HG03354 (cell line): ENCODE data around the gene SYPL2.
A peak's percentile ranks its signal among the peaks of the same experiment; 100 is the strongest.

Experiments
- ATAC-seq: cut with Tn5 transposase; IDR thresholded peaks from one replicate; pipeline ENCODE4 v1.9.1; 2021; ENCODE audit warnings: mild to moderate bottlenecking; ENCODE audit not compliant: unreplicated experiment, poor library complexity, severe bottlenecking

SYPL2 gene

DNA sequence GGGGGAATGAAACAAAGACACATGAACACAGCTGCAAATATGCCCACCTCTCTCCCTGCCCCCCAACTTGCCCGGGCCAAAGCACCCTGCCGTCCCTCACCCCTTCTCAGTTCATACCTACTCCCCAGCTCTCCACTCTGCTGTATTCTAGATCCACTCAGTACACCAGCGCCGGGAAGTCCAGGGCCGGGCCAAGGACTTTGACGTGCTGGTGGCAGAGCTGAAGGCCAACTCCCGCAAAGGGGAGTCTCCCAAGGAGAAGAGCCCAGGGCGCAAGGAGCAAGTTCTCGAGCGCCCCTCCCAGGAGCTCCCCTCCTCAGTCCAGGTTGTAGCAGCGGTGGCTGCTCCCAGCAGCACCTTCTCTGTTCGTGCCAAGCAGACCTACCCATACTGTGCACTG is 22.4 kb downstream of the SYPL2 start:
- no peak for ATAC-seq

DNA sequence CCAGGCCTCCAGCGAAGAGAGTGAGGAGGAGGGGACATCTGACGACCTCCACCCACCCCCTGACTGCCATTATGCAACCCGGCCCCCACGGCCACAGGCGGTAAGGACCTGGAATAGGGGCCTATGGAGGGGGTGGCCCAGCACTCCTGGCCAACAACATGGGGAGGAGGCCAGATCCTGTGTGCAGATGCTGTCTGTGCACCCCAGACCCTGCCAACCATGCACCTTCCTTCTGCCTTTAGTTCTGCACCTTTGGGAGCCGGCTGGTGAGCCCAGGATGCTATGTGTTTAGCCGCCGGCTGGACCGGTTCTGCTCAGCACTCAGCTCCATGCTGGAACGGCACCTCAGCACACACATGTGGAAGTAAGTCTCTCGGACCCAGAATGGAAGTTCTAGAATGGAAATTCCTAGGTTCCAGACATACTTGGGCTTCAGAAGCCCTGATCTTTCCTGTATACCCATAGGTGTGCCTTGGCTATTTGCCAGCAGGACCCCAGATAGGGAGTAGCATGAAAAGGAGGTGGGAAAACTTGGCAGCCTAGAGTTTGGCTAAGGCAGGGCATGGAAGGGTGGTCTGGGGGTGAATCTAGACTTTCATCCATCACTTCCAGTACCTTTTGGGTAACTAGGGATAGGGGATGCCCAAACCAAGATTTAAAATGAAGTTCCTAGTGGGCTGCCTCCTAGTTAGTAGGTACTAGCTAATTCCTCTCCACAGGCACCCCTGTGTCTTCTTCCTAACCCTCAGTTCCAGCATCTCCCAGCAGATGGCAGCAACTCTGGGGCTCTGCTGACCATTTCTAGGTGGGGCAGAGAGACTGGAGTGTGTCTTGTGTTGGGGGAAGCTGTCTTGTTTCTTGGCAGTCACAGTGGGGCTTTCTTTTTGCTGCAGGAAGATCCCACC is 23.9 kb downstream of the SYPL2 start:
- ATAC-seq = peak; percentile 38

DNA sequence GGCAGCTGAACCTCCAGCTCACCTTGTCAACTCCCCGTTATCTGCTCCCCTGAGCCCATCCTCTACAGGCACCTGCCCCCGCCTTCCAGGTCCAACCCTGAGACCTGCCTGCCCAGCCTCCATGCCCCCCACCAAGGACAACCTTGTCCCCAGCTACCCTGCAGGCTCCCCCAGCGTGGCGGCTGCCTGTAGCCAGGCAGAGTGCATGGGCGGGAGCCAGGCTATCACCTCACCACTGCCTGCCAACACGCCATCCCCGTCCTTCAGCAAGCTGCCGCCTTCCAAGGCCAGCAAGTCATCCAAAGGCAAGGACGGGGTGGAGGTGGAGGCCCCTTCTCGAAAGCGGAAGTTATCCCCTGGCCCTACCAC is 24.6 kb downstream of the SYPL2 start:
- ATAC-seq = no peak

DNA sequence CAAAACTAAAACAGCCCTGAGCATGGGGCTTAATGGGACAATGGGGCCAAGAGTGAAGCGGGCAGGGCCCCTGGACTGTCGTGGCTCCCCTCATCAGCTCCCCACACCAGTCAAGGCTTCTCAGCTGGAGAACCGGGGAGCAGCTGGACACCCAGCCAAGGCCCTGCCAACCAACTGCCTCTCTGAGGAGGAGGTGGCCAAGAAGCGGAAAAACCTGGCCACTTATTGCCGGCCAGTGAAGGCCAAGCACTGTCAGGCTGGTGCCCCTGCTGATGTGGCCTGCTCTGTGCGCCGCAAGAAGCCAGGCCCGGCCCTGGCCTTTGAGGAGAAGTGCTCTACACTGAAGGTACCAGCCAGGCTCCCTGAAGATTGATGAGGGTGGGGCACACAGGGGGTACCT is 25.0 kb downstream of the SYPL2 start:
- no peak for ATAC-seq

DNA sequence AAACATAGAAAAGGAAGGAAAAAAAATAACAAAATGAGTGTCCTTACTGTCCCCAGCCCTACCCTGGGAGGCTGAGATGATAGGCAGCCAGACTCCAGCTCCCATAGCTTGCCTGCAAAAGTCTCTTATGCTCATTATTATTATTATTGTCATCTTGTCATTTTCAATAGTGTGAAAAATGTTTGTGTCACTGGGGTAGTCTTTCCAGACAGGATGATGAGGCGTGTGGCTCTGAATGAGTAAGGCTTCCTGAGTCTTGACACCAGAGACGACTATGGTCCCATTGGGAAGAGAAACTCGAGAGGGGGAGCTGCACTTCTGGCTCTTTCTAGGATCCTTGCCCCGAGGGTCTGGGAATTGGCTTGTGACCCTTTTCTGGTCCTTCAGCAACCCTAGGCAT is 26.4 kb downstream of the SYPL2 start:
- no peak for ATAC-seq

DNA sequence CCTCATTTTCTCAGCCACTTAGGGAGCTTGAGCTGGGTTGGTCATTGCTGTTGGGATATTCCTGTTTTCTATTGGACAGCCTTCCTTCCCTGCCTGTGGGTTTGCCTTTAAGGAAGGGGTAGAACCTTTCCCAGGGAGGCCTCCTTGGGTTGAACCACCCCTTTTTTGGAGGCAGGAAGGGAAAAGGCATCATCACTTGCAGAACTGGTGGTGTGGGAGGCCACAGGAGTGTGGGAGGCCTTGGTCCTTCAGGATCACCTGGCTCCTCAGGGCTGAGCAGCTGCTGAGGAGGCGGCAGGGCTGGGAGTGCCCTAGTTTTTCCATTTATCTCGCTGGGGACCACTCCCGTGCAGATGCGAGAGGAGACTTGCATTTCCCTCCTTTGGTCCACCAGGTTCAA is 26.9 kb downstream of the SYPL2 start:
- no peak for ATAC-seq

DNA sequence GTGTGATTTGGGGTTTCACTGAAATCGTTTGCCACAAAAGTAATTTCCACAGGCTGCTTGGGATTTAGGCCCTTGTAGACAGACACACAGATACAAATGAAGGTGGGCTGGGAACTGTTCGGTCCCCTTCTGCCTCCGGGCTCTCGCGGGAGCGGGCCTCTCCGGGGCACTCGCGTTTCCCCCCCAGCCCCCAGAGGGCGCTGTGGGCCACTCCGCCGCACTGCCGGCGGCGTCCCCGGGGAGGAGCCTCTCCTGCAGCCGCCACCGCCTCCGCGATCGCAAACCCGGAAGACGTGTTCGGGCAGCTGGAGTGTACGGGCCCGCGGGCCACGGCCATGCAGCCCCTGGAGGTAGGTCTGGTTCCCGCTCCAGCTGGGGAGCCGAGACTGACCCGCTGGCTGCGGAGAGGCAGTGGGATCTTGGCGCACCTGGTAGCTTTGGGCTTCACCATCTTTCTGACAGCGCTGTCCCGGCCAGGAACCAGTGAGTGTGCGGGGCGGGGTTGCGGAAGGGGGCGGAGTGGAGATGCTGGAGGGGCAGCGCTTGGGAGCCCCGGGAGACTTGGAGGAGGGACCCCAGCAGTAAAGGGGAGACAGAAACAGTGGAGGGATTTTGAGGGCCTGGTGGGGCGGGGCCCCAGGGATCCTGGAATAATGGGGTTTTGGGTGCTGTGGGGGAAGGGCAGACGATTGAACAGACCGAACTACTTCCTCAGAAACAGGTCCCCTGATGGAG is 27.6 kb downstream of the SYPL2 start, which contains the start of gene CYB561D1:
Gene CYB561D1 (plus strand): TSS at position 290 of the 735 bp plus-strand sequence. CDS start 46 bp downstream, at position 336.
- ATAC-seq = peak; percentile 92

DNA sequence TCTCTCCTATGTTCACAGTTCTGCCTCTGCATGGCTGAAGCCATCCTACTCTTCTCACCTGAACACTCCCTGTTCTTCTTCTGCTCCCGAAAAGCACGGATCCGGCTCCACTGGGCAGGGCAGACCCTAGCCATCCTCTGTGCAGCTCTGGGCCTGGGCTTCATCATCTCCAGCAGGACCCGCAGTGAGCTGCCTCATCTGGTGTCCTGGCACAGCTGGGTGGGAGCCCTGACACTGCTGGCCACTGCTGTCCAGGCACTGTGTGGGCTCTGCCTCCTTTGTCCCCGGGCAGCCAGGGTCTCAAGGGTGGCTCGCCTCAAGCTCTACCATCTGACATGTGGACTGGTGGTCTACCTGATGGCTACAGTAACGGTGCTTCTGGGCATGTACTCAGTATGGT is 29.4 kb downstream of the SYPL2 start:
- ATAC-seq = no peak

DNA sequence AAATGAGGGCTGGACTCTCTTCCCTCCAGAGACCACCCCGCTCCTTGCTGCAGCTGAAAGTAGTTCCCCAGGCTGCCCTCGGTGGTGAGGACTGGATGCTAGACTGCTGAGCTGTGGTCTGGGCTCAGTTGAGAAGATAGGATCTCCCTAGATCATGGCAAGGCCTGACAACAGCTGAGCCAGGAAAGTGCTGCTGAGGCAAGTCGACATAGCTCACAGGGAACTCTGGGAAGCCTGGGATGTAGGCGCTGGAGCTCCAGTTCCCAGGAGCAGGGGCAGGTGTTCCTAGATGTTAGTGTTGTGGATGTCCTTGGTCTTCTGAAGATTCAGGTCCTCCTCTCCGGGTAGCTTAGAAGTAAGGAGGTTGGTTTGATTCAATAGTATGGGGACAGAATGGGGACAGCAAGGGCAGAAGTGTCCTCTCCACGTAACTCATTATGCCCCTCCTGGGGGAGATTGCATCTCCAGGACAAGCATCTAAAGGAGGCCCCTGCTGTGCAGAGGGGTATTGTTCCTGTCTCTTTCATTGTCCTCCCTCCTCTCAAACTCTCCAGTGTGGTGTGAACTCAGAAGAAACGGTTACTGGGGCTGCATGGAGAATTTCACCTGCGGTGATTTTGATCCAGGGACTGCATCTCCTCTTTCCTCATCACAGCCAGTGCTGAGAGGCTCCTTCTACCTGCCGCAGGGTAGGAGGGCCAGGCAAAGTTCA is 31.3 kb downstream of the SYPL2 start:
- ATAC-seq = no peak

DNA sequence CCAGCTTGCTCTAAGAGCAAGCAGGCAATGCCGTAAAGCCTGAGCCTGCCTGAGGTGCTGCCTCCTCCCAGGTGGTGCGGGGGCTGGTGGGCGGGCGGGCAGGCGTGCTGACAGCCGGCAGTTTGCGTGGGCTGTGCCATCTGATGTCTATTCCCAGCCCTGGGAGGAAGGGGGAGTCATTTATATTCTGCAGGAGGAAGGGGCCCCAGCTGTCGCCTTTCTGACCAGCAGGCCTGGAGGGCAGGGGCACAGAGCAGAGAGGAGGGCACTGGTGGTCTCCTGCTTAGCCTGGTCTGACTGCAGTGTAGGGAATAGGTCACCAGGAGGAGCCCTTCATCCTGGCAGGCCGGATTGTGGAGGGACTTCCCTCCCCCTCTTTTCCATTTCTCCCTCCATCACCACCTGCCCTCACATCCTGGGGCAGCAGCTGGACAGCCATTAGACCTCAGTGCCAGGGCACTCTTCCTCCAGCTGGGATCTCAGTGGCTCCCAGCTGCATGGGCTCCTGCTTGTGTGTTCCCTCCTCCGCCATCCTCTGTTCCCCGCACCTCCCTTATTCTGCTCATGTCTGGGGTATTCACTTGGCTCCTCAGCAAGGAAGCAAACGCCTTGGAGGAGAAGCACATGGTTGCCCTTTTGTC is 31.9 kb downstream of the SYPL2 start:
- no peak for ATAC-seq

DNA sequence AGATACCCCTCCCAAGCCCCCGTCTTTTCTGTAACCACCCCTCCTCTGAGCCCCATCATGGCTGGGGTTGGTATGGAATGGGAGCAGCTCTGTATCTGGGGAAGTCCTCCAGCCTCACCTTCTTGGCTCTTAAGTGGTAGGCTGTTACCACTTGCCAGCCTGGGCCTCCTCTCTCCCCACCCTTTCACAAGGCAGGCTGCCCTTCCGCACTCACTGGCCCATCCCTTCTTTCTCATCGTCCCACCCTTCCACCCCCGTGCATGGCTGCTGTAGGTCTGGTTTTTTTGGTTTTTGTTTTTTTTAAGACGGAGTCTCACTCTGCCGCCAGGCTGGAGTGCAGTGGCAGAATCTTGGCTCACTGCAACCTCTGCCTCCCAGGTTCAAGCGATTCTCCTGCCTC is 32.7 kb downstream of the SYPL2 start:
- no peak for ATAC-seq

DNA sequence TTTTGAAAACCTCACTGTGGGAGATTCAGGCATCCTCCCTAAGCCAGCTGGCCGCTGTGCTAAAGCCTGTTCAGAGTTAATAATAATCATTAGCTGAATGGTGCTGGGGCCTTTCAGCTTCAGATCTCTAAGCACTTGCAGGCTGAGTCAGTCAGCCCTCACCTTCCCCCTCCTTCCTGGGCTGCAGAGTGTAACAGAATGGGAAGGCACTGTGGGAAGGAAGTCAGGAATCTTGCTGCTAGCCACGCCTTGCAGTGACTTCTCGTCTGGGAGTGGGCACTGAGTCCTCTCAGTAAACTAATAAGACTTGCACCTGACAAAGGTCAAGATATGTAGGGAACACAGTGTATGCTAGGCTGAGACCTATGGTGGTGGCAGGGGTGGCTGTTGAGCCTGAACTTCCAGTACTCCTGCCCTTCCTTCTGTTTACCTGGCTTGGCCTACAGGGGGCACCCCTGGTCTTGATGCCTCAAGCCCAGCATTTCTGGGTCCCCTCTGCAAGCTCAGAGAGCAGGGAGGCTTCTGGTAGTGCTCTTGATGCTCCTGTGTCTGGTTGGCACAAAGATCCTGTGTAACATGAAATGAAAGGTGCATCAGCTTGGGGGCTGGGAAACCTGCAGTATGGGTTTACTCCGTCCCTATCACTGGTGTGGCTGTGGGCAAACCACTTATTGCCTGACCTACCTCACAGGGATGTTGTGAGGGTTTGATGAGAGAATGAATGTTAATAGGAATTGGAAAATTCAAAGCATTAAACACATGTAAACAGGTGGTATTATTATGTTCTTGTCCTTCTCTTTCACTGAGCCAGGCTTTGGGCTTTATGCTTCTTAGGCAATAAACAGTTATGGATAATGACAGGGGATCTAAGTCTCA is 33.6 kb downstream of the SYPL2 start:
- no peak for ATAC-seq

DNA sequence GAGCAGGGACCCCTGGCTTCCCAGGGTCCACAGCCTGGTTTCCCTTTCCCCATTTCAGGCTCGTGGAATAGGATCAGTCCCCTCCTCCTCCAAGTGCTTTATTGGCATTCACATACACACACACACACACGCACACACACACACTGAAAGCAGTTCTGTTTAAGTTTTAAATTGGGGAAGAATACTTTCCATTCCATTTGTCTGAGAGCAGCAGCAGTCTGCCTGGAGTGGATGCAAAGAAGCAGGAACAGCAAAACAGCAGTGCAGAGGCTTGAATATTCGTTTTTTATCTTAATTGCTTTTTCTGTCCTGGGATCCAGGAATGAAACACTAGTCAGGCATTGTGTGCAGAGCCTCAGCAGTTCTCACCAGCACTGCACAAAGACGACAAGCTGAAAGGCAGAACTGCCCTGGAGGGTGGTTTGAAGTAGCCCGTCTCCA is 34.6 kb downstream of the SYPL2 start:
- ATAC-seq = no peak

DNA sequence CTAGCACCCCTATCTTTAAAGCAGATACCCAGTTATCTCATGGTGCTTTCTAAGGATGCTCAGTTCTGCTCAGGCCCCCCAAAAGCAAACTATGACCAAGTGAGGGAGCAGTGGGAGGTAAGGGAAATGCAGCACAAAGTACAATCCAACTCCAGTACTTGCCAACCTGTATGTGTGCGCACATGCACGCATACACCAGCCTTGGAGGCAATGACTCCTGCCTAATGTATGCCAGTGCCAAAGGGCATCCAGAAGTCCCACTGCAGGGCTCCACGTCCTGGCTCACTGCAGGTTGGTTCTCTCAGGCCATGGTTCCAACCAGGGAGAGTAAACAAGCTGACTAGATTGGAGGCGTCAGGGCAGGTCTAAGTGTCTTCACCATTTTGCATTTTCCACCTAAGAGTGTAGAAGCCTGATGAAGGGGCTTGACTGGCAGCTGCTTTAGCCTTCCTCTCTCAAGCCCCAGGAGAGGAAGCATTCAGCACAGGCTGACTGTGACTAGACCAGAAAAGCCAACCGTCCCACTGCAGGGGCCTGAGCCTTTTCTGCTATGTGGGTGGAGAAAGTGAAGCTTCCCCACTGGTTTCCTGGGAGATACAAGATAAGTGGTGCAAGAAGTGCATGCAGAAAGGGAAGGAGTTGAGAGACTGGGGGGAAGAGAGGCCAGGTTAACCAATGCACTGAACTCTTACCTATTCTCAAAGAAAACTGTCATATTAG is 35.5 kb downstream of the SYPL2 start:
- ATAC-seq = no peak

DNA sequence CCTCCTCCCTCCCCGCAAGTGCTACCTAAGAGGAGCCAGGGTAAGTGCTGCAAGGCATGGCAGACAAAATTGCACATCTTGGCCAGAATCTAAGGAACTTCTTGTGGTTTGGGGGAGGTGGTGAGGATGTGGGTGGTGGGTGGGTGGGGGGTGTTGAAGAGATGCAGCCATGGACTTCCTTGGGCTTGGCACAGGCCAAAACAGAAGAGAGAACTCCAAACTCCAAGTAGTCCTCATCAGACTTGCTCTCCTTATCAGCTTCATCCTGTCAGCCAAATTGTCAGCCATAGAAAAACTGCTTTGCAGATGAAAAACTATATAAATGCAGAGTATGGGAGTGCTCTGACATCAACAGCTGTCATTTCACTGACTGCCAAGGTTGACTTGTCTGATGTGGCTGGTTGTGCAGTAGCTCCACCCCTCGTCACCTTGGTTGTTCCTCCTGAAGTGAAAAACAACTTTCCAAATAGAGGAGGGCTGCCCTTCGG is 36.1 kb downstream of the SYPL2 start:
- ATAC-seq = no peak

DNA sequence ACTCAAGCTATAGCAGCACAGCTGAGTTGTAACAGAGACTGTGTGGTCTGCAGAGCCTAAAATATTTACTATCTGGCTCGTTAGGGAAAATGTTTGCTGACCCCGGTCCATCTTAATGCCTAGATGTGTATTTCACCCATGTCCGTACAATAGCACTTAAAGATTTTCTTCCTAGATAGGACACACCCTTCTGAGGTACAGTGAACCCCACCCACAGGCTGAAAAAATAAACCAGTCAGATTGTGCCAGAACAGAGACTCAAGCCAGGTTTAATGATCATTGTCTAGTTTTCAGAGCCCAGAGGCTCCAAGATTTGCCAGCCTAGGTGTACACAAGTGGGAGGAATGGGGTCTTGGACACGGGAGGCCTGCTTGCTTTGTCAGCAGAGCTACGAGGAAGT is 37.6 kb downstream of the SYPL2 start:
- ATAC-seq = no peak

DNA sequence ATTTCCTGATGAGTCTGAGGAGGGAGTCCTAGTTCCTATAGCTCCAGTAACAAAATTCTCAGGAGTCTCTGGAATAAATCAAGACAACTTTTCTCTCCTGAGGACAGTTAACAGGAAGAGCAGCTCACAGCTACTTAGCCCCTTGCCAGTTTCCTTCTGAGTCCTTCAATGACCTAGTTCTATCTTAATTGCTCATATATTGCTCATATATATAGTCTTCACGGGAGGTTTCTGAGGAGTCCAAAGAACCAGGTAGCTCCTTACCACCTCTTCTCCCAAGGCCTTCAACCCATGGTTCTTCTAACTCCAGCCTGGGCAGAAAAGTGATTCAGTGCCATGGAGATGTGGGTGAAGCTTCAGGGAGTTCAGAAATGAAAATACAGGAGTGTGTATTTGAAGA is 38.6 kb downstream of the SYPL2 start:
- ATAC-seq = no peak
